Ovary (tissue), 3 donors: ENCODE results near the gene ST3GAL4.

Source experiments
- EP300 ChIP-seq: sonication (generic); formaldehyde crosslinking; IDR thresholded peaks from one replicate; pipeline ENCODE4 v1.6.1; 2017; ENCODE audit warnings: antibody characterized with exemption
- TF ChIP-seq, protein P1 (sequence below), 3 donors: fragments of 450-650 bp in 2 of 3; fragments of 200-600 bp in 1 of 3; IDR thresholded peaks; one replicate each; pipeline versions ENCODE4 v1.5.1 to v1.8.0; 2016 to 2022; ENCODE audit warnings: antibody characterized with exemption in 3 of 3, mild to moderate bottlenecking in 1 of 3
- donor health status: DM: no; HTN: no; CAD: no.

GRCh38 chr11:126417091-126417862 is 61.8 kb downstream of the ST3GAL4 start:
- TF ChIP-seq EP300 = no peak
- TF ChIP-seq, protein P1, sequence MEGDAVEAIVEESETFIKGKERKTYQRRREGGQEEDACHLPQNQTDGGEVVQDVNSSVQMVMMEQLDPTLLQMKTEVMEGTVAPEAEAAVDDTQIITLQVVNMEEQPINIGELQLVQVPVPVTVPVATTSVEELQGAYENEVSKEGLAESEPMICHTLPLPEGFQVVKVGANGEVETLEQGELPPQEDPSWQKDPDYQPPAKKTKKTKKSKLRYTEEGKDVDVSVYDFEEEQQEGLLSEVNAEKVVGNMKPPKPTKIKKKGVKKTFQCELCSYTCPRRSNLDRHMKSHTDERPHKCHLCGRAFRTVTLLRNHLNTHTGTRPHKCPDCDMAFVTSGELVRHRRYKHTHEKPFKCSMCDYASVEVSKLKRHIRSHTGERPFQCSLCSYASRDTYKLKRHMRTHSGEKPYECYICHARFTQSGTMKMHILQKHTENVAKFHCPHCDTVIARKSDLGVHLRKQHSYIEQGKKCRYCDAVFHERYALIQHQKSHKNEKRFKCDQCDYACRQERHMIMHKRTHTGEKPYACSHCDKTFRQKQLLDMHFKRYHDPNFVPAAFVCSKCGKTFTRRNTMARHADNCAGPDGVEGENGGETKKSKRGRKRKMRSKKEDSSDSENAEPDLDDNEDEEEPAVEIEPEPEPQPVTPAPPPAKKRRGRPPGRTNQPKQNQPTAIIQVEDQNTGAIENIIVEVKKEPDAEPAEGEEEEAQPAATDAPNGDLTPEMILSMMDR (IDR thresholded peaks at IDR 0.05) = no peak
